Measurements from ENCODE around the gene KRTAP5-9. TPM values are rescaled to one million over a fixed set of nuclear protein-coding genes. Genes with fewer than 3 reads are reported as not detected.
"Not testable (repeated sequence)": the region's sequence is repeated elsewhere in the genome, so short reads cannot be mapped to it uniquely, and the experiment has no call there.

The KRTAP5-9 gene
- total RNA-seq, 1 experiment from 2014 or later: not detected

- no peaks in the 10 kb centered on the region for H3K36me3 ChIP-seq (ENCODE audit: low read depth, low read length)
- no peaks in the 10 kb centered on the region for H3K4me1 ChIP-seq (ENCODE audit: insufficient read depth, low read length)
- ATAC-seq (no peak), DNase-seq (no peak)
- peaks cover 11% of the 10 kb centered on the region for H3K27me3 ChIP-seq (ENCODE audit: low read length)
- CTCF ChIA-PET: no interaction called here
- POLR2A ChIA-PET (ENCODE audit: unreplicated experiment): no interaction called here
- no peak overlapping the region for H2AFZ ChIP-seq (ENCODE audit: low read length)
- TF ChIP-seq EZH2 (IDR thresholded peaks at IDR 0.05; ENCODE audit: low read length, unreplicated experiment) (no peak), EZH2phosphoT487 (IDR thresholded peaks at IDR 0.05; ENCODE audit: borderline replicate concordance, low read length) (no peak)
- no peaks in the 10 kb centered on the region for H3K9me3 ChIP-seq (ENCODE audit: low read length)
- no peak overlapping the region for H3K4me3 ChIP-seq (ENCODE audit: low read length)
- no peaks in the 10 kb centered on the region for H3K79me2 ChIP-seq (ENCODE audit: low read length)
- no peak overlapping the region for H3K9ac ChIP-seq (ENCODE audit: low read length)
- no peak overlapping the region for H3K27ac ChIP-seq (ENCODE audit: low read length)
- H3K9me2 ChIP-seq (replicated peaks; ENCODE audit: low read length): no peaks in the 10 kb centered on the region
- no peaks in the 10 kb centered on the region for H3F3A ChIP-seq (ENCODE audit: low read length, unreplicated experiment)
- H3K4me2 ChIP-seq (ENCODE audit: low read length): no peak overlapping the region
- intact Hi-C loops (cut with micrococcal nuclease): no loop called here
- no peaks in the 10 kb centered on the region for H4K20me1 ChIP-seq (ENCODE audit: low read length)
- BruUV-seq (replicated peaks): no TSS peak
These were observed 10.7 kb upstream of the KRTAP5-9 start for GRCh38 chr11:71537537-71537936.

GRCh38 chr11:71537977-71538665, 10.1 kb upstream of the KRTAP5-9 start, which contains the start of gene KRTAP5-8:
KRTAP5-8 (plus strand) TSS chr11:71538025; CDS start chr11:71538056, 31 bp downstream.
- H3K79me2 ChIP-seq (ENCODE audit: low read length); H3K4me2 ChIP-seq (ENCODE audit: low read length); H3K9ac ChIP-seq (ENCODE audit: low read length); H2AFZ ChIP-seq (ENCODE audit: low read length); ATAC-seq; H3K9me2 ChIP-seq (replicated peaks; ENCODE audit: low read length); H3K4me3 ChIP-seq (ENCODE audit: low read length); H3K27ac ChIP-seq (ENCODE audit: low read length); H3K4me1 ChIP-seq (ENCODE audit: insufficient read depth, low read length); intact Hi-C loops (cut with micrococcal nuclease); H3K36me3 ChIP-seq (ENCODE audit: low read depth, low read length); H3K9me3 ChIP-seq (ENCODE audit: low read length); H4K20me1 ChIP-seq (ENCODE audit: low read length); POLR2A ChIA-PET (ENCODE audit: unreplicated experiment); H3F3A ChIP-seq (ENCODE audit: low read length, unreplicated experiment); BruUV-seq (replicated peaks); CTCF ChIA-PET; DNase-seq: not testable (repeated sequence)
- peaks cover 11% of the 10 kb centered on the region for H3K27me3 ChIP-seq (ENCODE audit: low read length)

- Histone ChIP-seq H3K9me3 (ENCODE audit: low read length) (no peaks in the 10 kb centered on the region), H3K4me1 (ENCODE audit: insufficient read depth, low read length) (no peaks in the 10 kb centered on the region), H3F3A (ENCODE audit: low read length, unreplicated experiment) (no peaks in the 10 kb centered on the region), H3K79me2 (ENCODE audit: low read length) (no peaks in the 10 kb centered on the region), H3K27me3 (ENCODE audit: low read length) (peaks cover 11% of the 10 kb centered on the region), H3K9ac (ENCODE audit: low read length) (no peak overlapping the region), H3K4me3 (ENCODE audit: low read length) (no peak overlapping the region), H3K36me3 (ENCODE audit: low read depth, low read length) (no peaks in the 10 kb centered on the region), H3K9me2 (replicated peaks; ENCODE audit: low read length) (no peaks in the 10 kb centered on the region), H4K20me1 (ENCODE audit: low read length) (no peaks in the 10 kb centered on the region), H3K27ac (ENCODE audit: low read length) (no peak overlapping the region), H2AFZ (ENCODE audit: low read length) (no peak overlapping the region), H3K4me2 (ENCODE audit: low read length) (no peak overlapping the region)
- intact Hi-C loops (cut with micrococcal nuclease): no loop called here
- no peak for ATAC-seq
- POLR2A ChIA-PET (ENCODE audit: unreplicated experiment): no interaction called here
- DNase-seq: no peak
- CTCF ChIA-PET: no interaction called here
- no TSS peak for BruUV-seq (replicated peaks)
- TF ChIP-seq EZH2 (IDR thresholded peaks at IDR 0.05; ENCODE audit: low read length, unreplicated experiment) (no peak), EZH2phosphoT487 (IDR thresholded peaks at IDR 0.05; ENCODE audit: borderline replicate concordance, low read length) (no peak), CTCF (conservative IDR thresholded peaks at IDR 0.05; ENCODE audit: low read depth, low read length) (no peak)
These were observed 9.6 kb upstream of the KRTAP5-9 start for GRCh38 chr11:71538666-71538990.

GRCh38 chr11:71539017-71539416, 9.2 kb upstream of the KRTAP5-9 start:
- POLR2A ChIA-PET (ENCODE audit: unreplicated experiment): no interaction called here
- H4K20me1 ChIP-seq (ENCODE audit: low read length): no peaks in the 10 kb centered on the region
- no peak overlapping the region for H2AFZ ChIP-seq (ENCODE audit: low read length)
- intact Hi-C loops (cut with micrococcal nuclease): no loop called here
- DNase-seq (no peak), ATAC-seq (no peak)
- CTCF ChIA-PET: no interaction called here
- no peaks in the 10 kb centered on the region for H3K4me1 ChIP-seq (ENCODE audit: insufficient read depth, low read length)
- H3K9me3 ChIP-seq (ENCODE audit: low read length): no peaks in the 10 kb centered on the region
- H3K9me2 ChIP-seq (replicated peaks; ENCODE audit: low read length): no peaks in the 10 kb centered on the region
- no peaks in the 10 kb centered on the region for H3K79me2 ChIP-seq (ENCODE audit: low read length)
- H3K4me2 ChIP-seq (ENCODE audit: low read length): no peak overlapping the region
- no peak overlapping the region for H3K4me3 ChIP-seq (ENCODE audit: low read length)
- TF ChIP-seq EZH2phosphoT487 (IDR thresholded peaks at IDR 0.05; ENCODE audit: borderline replicate concordance, low read length) (no peak), CTCF (conservative IDR thresholded peaks at IDR 0.05; ENCODE audit: low read depth, low read length) (no peak), EZH2 (IDR thresholded peaks at IDR 0.05; ENCODE audit: low read length, unreplicated experiment) (no peak)
- no peaks in the 10 kb centered on the region for H3F3A ChIP-seq (ENCODE audit: low read length, unreplicated experiment)
- BruUV-seq (replicated peaks): no TSS peak
- H3K9ac ChIP-seq (ENCODE audit: low read length): no peak overlapping the region
- no peak overlapping the region for H3K27ac ChIP-seq (ENCODE audit: low read length)
- no peaks in the 10 kb centered on the region for H3K36me3 ChIP-seq (ENCODE audit: low read depth, low read length)
- peaks cover 11% of the 10 kb centered on the region for H3K27me3 ChIP-seq (ENCODE audit: low read length)

- H3K9ac ChIP-seq (ENCODE audit: low read length); H3K4me3 ChIP-seq (ENCODE audit: low read length); H2AFZ ChIP-seq (ENCODE audit: low read length); H3F3A ChIP-seq (ENCODE audit: low read length, unreplicated experiment); POLR2A ChIA-PET (ENCODE audit: unreplicated experiment); BruUV-seq (replicated peaks); H3K4me1 ChIP-seq (ENCODE audit: insufficient read depth, low read length); H3K9me2 ChIP-seq (replicated peaks; ENCODE audit: low read length); H3K36me3 ChIP-seq (ENCODE audit: low read depth, low read length); H3K27ac ChIP-seq (ENCODE audit: low read length); ATAC-seq; CTCF ChIA-PET; H3K9me3 ChIP-seq (ENCODE audit: low read length); H3K4me2 ChIP-seq (ENCODE audit: low read length); intact Hi-C loops (cut with micrococcal nuclease); H4K20me1 ChIP-seq (ENCODE audit: low read length); H3K79me2 ChIP-seq (ENCODE audit: low read length); DNase-seq: not testable (repeated sequence)
- H3K27me3 ChIP-seq (ENCODE audit: low read length): peaks cover 13% of the 10 kb centered on the region
These were observed 8.2 kb upstream of the KRTAP5-9 start for GRCh38 chr11:71539971-71540370.
